Cortex of kidney (tissue), 1 donor: Measurements from ENCODE around the gene ADARB2.
"Not testable (repeated sequence)": the region's sequence is repeated elsewhere in the genome, so short reads cannot be mapped to it uniquely, and the experiment has no call there.

Source experiments
- DNase-seq: peaks from one replicate; lab custom pipeline; 2025; lab: John Stamatoyannopoulos, UW

The ADARB2 gene

DNA sequence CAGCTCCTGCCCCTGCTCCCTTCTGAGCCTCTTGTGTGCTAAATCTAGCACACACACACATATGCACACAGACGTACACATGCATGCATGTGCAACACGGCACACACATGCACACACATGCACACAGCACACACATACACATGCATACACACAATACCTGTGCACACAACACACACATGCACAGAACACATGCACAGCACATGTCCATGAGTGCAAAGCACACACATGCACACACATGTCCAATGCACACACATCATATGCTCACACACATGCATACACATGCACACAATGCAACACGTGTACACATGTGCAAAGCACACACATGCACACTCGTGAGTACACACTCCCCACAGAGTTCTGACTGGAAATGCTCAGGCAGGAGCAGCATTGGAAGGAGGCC, 566.1 kb downstream of the ADARB2 start:
- no peak for DNase-seq

- DNase-seq: no peak
These were observed 566.5 kb downstream of the ADARB2 start for GRCh38 chr10:1170867-1171180.

- no peak for DNase-seq
These were observed 567.1 kb downstream of the ADARB2 start for GRCh38 chr10:1169981-1170866.

- no peak for DNase-seq
These were observed 568.0 kb downstream of the ADARB2 start for GRCh38 chr10:1169186-1169885.

DNA sequence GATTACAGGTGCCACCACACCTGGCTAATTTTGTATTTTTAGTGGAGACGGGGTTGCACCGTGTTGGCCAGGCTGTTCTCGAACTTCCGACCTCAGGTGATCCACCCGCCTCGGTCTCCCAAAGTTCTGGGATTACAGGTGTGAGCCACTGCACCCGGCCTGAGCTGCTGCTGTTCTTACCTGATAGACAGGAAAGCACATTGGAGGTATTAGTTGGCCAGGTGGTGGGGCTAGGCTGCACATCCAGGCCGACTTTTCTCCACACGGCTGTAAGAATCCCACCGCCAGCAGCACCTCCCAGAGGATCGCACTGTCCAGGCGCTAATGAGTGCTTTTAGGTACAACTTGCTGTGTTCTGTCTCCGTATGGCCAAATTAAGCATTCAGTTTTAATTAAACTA, 568.6 kb downstream of the ADARB2 start:
- no peak for DNase-seq

DNA sequence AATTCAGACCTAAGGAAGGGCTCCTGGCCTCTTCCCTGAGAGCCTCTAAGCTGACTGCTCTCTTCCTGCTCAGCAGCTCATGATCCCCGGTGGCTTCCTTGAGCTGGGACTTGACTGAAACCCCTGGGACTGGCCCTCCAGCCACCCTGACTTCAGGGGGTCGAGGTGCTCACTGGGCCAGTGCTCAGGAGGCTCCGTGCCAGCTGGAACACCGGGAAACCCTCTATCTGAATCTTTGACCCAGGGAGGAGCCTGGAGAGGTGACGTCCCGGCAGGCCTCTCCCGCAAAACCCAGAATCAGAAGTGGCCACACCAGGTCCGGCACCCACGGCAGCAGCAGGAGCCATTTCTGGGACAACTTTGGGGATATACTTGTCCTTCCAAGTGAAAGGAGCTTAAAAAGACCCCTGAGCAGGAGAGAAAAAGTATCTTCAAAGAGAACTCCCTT, 570.5 kb downstream of the ADARB2 start:
- no peak for DNase-seq

- no peak for DNase-seq
These were observed 571.1 kb downstream of the ADARB2 start for GRCh38 chr10:1166101-1166827.

GRCh38 chr10:1163831-1164230, 573.5 kb downstream of the ADARB2 start:
- DNase-seq: no peak

- DNase-seq: no peak
These were observed 574.1 kb downstream of the ADARB2 start for GRCh38 chr10:1163204-1163660.

DNA sequence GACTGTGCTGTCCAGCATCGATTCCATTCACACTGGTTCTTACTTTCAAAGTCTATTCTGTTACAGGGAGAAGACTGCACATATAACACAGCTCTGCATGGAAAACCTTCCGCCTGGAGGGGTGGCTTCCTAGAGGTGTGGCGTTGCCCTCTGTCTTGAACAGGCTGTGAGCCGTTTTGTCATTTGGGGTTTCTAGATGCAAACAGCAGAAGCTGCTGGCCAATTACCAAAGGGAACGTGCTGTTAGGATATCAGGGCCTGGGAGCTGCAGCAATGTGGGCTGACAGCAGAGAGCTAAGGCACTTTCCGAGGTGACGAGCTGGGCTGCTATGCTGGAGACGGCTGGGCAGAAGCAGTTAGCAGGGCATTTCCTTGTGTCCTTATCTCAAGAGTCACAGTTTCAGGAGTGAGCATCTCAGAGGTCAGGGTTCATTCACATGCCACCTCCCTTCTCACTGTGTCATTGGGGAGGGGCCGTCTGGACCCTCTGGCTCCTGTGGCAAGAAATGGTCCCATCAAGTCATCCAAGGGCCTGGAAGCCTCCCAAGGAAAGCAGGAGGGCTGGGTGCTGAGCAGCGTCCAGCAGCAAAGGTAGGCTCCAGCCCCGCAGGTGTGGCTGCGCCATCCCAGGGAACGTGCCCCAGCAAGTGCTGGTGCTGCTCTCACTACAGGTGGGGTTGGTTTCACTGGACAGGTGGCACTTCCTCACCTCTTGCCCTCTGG, 574.7 kb downstream of the ADARB2 start:
- no peak for DNase-seq

- DNase-seq: not testable (repeated sequence)
These were observed 576.0 kb downstream of the ADARB2 start for GRCh38 chr10:1161315-1161673.

DNA sequence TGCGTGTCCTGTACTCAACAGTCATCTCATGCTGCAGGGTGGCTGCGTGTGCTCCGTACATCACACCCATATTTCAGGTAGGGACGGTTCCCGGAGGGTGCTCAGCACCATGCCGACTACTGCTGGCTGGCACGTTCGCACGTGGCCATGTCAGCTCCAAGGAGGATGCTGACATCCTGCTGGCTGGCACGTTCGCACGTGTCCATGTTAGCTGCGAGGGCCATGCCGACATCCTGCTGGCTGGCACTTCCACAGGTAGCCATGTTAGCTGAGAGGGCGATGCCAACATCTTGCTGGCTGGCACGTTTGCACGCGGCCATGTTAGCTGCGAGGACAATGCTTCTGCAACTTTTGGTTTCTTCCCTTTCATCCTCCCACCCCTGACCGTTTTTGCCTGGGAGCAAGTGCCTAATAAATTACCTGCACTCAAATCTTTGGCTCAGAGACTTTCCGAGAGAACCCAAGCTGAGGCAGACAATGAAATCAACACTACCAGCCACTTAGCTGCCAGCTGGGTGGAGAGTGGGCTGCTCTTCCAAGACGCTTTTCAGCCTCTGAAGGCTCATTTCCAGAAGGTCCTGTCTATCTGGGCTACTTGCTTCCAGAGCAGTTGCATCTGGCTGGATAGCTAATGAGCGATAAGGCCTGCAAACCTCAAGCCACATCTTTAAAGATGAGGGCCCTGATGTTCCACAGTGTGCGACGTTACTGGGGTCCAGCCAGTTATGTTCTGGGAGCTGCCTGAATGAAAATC, 576.6 kb downstream of the ADARB2 start:
- DNase-seq: no peak

GRCh38 chr10:1159131-1160061, 577.9 kb downstream of the ADARB2 start:
- DNase-seq: no peak

DNA sequence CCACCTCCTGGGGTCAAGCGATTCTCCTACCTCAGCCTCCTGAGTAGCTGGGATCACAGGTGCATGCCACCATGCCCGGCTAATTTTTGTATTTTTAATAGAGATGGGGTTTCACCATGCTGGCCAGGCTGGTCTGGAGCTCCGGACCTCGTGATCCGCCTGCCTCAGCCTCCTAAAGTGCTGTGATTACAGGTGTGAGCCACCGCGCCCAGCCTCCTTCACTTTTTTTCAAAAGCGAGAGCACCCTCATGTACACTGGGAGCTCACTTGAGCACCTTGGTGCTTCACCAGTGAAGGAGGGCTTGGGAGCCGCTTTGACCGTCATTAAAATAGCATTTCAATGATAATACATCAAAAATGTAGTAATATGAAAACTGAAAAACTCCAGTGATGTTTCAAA, 578.8 kb downstream of the ADARB2 start:
- DNase-seq: not testable (repeated sequence)

GRCh38 chr10:1158066-1158465, 579.3 kb downstream of the ADARB2 start:
- no peak for DNase-seq

GRCh38 chr10:1157615-1157933, 579.8 kb downstream of the ADARB2 start:
- no peak for DNase-seq

GRCh38 chr10:1156921-1157614, 580.3 kb downstream of the ADARB2 start:
- DNase-seq: no peak

- no peak for DNase-seq
These were observed 580.8 kb downstream of the ADARB2 start for GRCh38 chr10:1156616-1156886.

- DNase-seq: no peak
These were observed 581.3 kb downstream of the ADARB2 start for GRCh38 chr10:1155791-1156615.
